Measurements from ENCODE around the gene TSGA10IP. TPM values are rescaled to one million over a fixed set of nuclear protein-coding genes. Genes with fewer than 3 reads are reported as not detected.

The TSGA10IP gene
- total and polyA plus RNA-seq, 2 donors (not counting 1 experiment from before 2014, with no cell fraction given) = not detected

DNA sequence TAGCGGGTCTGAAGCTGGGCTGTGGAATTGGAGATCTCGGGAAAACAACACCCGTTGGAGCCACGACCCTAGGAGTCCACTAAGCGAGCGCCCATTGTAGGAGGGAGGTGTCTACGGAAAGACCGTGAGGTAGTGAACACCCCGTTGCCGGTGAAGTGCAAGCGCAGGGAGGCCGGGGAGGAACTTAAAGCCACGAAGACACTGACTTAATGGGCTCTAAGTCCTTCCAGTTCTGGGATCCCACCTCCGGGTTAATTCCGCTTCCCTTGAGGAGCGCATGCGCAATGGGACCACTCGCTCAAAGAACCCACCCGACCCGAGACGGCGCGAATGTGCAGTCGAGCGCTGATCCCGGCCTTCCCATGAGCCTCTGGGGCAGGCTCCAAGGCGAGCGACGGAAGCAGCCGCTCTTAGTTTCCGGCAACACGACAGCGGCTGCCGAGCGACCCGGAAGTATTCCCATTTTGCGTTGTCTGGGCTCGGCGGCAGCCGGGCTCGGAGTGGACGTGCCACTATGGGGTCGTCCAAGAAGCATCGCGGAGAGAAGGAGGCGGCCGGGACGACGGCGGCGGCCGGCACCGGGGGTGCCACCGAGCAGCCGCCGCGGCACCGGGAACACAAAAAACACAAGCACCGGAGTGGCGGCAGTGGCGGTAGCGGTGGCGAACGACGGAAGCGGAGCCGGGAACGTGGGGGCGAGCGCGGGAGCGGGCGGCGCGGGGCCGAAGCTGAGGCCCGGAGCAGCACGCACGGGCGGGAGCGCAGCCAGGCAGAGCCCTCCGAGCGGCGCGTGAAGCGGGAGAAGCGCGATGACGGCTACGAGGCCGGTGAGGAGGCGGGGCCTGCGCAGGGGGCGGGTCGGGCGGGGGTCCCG, 16.2 kb downstream of the TSGA10IP start, which contains the start of gene SART1:
TSS of gene SART1 (plus strand) at position 468 of the 874 bp plus-strand sequence. CDS start at position 515, 47 bp downstream.
- Histone ChIP-seq H3K9ac (ENCODE audit: low read length) (peak within 1 kb of the TSS; percentile 97), H4K20me1 (ENCODE audit: control insufficient read depth, insufficient read depth, low read length, poor library complexity, severe bottlenecking) (peaks cover 37% of the 10 kb centered on the region), H3K27ac (ENCODE audit: low read length in 2 of 2) (peak within 1 kb of the TSS; percentile 77 to 89), H3K79me2 (ENCODE audit: control insufficient read depth, insufficient read depth, low read length) (peaks cover 54% of the 10 kb centered on the region), H3K4me3 (ENCODE audit: control extremely low read depth in 1 of 5, extremely low read depth in 1 of 5, insufficient read depth in 1 of 5, low read depth in 2 of 5, low read length in 4 of 5) (peak within 1 kb of the TSS; percentile 74 to 90 (median 87)), H3K4me1 (ENCODE audit: control insufficient read depth in 2 of 2, insufficient read depth in 2 of 2, low read length in 2 of 2) (peaks cover 34 to 45% of the 10 kb centered on the region in 2 donors), H3K4me2 (replicated peaks; ENCODE audit: low read depth, low read length, poor library complexity, severe bottlenecking) (peak within 1 kb of the TSS; percentile 95), H3K27me3 (replicated peaks in 1 of 4; ENCODE audit: control extremely low read depth in 1 of 4, control insufficient read depth in 3 of 4, insufficient read depth in 4 of 4, low read length in 3 of 4) (no peaks in the 10 kb centered on the region), H3K36me3 (replicated peaks in 1 of 2; ENCODE audit: control extremely low read depth in 1 of 2, control insufficient read depth in 1 of 2, extremely low read depth in 1 of 2, insufficient read depth in 2 of 2, low read length in 1 of 2) (peaks cover 6 to 30% of the 10 kb centered on the region in 2 experiments), H2AFZ (ENCODE audit: insufficient read depth, low read depth, low read length, poor library complexity, severe bottlenecking) (peak within 1 kb of the TSS; percentile 94), H3K9me3 (ENCODE audit: control extremely low read depth in 1 of 3, control insufficient read depth in 2 of 3, insufficient read depth in 1 of 3, low read length in 2 of 3) (peaks cover 0 to 3% (median 0%) of the 10 kb centered on the region in 3 donors)
- peak; percentile 97 for DNase-seq
- ChIA-PET CTCF (interaction anchor here (0.9 to 3.4 kb wide), 6 partner anchors 20 to 181 kb away, joined by 3 to 27 read pairs (median 4); partner anchors contain the start of genes BANF1, CCDC85B, EIF1AD and FIBP), POLR2A (interaction anchor here (0.6 to 2.2 kb wide), 11 partner anchors 32 to 897 kb away, joined by 3 to 14 read pairs (median 6); partner anchors contain the start of genes BANF1, CCDC85B, CFL1 and EIF1AD)
- under 1% methylated on average over 95 of the region's 97 CpGs for WGBS (ENCODE audit: insufficient coverage)
- Mint-ChIP-seq H3K27me3 (no peaks in the 10 kb centered on the region), H3K4me1 (peaks cover 51% of the 10 kb centered on the region), H3K4me3 (peak within 1 kb of the TSS; percentile 98), H3K27ac (peak within 1 kb of the TSS; percentile 98), H3K9me3 (ENCODE audit: insufficient read depth) (no peaks in the 10 kb centered on the region)
- intact Hi-C loops (cut with micrococcal nuclease) = loop anchor here (1.0 kb wide), 6 partner anchors 33 to 241 kb away; partner anchors contain the start of genes BANF1, C11orf68, DRAP1 and EIF1AD
- ATAC-seq (ENCODE audit: low read depth) = peak; percentile 90
- no peak for TF ChIP-seq EZH2 (IDR thresholded peaks at IDR 0.05; ENCODE audit: borderline replicate concordance, insufficient read depth, low read depth, low read length, poor library complexity, severe bottlenecking)
- TF ChIP-seq, protein P1, sequence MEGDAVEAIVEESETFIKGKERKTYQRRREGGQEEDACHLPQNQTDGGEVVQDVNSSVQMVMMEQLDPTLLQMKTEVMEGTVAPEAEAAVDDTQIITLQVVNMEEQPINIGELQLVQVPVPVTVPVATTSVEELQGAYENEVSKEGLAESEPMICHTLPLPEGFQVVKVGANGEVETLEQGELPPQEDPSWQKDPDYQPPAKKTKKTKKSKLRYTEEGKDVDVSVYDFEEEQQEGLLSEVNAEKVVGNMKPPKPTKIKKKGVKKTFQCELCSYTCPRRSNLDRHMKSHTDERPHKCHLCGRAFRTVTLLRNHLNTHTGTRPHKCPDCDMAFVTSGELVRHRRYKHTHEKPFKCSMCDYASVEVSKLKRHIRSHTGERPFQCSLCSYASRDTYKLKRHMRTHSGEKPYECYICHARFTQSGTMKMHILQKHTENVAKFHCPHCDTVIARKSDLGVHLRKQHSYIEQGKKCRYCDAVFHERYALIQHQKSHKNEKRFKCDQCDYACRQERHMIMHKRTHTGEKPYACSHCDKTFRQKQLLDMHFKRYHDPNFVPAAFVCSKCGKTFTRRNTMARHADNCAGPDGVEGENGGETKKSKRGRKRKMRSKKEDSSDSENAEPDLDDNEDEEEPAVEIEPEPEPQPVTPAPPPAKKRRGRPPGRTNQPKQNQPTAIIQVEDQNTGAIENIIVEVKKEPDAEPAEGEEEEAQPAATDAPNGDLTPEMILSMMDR (IDR thresholded peaks at IDR 0.05) = no peak

Data from B cell (primary cell).